ENCODE measurements around the gene ATP11A. TPM values are rescaled to one million over a fixed set of nuclear protein-coding genes. Genes with fewer than 3 reads are reported as not detected.

Gene ATP11A
- total RNA-seq, 2 donors from 2014 or later = 122 to 140 TPM

GRCh38 chr13:112781881-112782361 lies 92.1 kb downstream of the ATP11A start:
- H3K4me1 Mint-ChIP-seq = peaks cover 12% of the 10 kb centered on the region
- Histone ChIP-seq H3K4me3 (ENCODE audit: low read length) (no peak overlapping the region), H3K4me1 (ENCODE audit: control insufficient read depth, insufficient read depth, low read length) (no peaks in the 10 kb centered on the region), H3K9me3 (ENCODE audit: control insufficient read depth, low read length) (peaks cover 6% of the 10 kb centered on the region), H3K36me3 (ENCODE audit: control insufficient read depth, insufficient read depth, low read length) (peaks cover 24% of the 10 kb centered on the region), H3K9ac (ENCODE audit: extremely low read depth, low read length, poor library complexity, severe bottlenecking) (no peak overlapping the region), H3K27ac (ENCODE audit: low read depth, low read length) (no peak overlapping the region), H3K27me3 (ENCODE audit: control insufficient read depth, insufficient read depth, low read length, poor library complexity, severe bottlenecking) (no peaks in the 10 kb centered on the region)
- no peak overlapping the region for H3K27ac Mint-ChIP-seq
- TF ChIP-seq CTCF (conservative IDR thresholded peaks at IDR 0.05) = no peak
- DNase-seq = no peak
- H3K27me3 Mint-ChIP-seq (ENCODE audit: insufficient read depth) = no peaks in the 10 kb centered on the region
- peaks cover 40% of the 10 kb centered on the region for H3K36me3 Mint-ChIP-seq (ENCODE audit: low read depth)
- 94 to 96% methylated on average over 18 to 19 of the region's 19 CpGs for WGBS, 2 experiments (ENCODE audit: insufficient coverage in 1 of 2, insufficient read length in 1 of 2)
- no peak overlapping the region for H3K4me3 Mint-ChIP-seq
- H3K9me3 Mint-ChIP-seq = peaks cover 16% of the 10 kb centered on the region

- Mint-ChIP-seq H3K9me3 (peaks cover 17% of the 10 kb centered on the region), H3K4me3 (no peak overlapping the region), H3K36me3 (ENCODE audit: low read depth) (peaks cover 41% of the 10 kb centered on the region), H3K27me3 (ENCODE audit: insufficient read depth) (no peaks in the 10 kb centered on the region), H3K27ac (no peak overlapping the region), H3K4me1 (peaks cover 12% of the 10 kb centered on the region)
- no peak for TF ChIP-seq CTCF (conservative IDR thresholded peaks at IDR 0.05)
- Histone ChIP-seq H3K4me1 (ENCODE audit: control insufficient read depth, insufficient read depth, low read length) (no peaks in the 10 kb centered on the region), H3K4me3 (ENCODE audit: low read length) (no peak overlapping the region), H3K36me3 (ENCODE audit: control insufficient read depth, insufficient read depth, low read length) (peaks cover 26% of the 10 kb centered on the region), H3K27me3 (ENCODE audit: control insufficient read depth, insufficient read depth, low read length, poor library complexity, severe bottlenecking) (no peaks in the 10 kb centered on the region), H3K9me3 (ENCODE audit: control insufficient read depth, low read length) (peaks cover 11% of the 10 kb centered on the region), H3K9ac (ENCODE audit: extremely low read depth, low read length, poor library complexity, severe bottlenecking) (no peak overlapping the region), H3K27ac (ENCODE audit: low read depth, low read length) (no peak overlapping the region)
- DNase-seq = no peak
- 86 to 92% methylated on average over 13 to 15 of the region's 15 CpGs for WGBS, 2 experiments (ENCODE audit: insufficient coverage in 1 of 2, insufficient read length in 1 of 2)
Measured at GRCh38 chr13:112782429-112783010, 92.7 kb downstream of the ATP11A start.

GRCh38 chr13:112783135-112783977 lies 93.5 kb downstream of the ATP11A start:
- H3K27ac ChIP-seq (ENCODE audit: low read depth, low read length) = peak overlapping the region; percentile 37
- no peaks in the 10 kb centered on the region for H3K27me3 ChIP-seq (ENCODE audit: control insufficient read depth, insufficient read depth, low read length, poor library complexity, severe bottlenecking)
- 95 to 96% methylated on average over 26 to 28 of the region's 28 CpGs for WGBS, 2 experiments (ENCODE audit: insufficient coverage in 1 of 2, insufficient read length in 1 of 2)

More at GRCh38 chr13:112783135-112783977, 93.5 kb downstream of the ATP11A start:
- Mint-ChIP-seq H3K36me3 (ENCODE audit: low read depth) (peaks cover 41% of the 10 kb centered on the region), H3K27me3 (ENCODE audit: insufficient read depth) (no peaks in the 10 kb centered on the region), H3K4me1 (peaks cover 12% of the 10 kb centered on the region), H3K9me3 (peaks cover 20% of the 10 kb centered on the region), H3K27ac (peak overlapping the region; percentile 52), H3K4me3 (no peak overlapping the region)
- Histone ChIP-seq H3K9me3 (ENCODE audit: control insufficient read depth, low read length) (peaks cover 19% of the 10 kb centered on the region), H3K9ac (ENCODE audit: extremely low read depth, low read length, poor library complexity, severe bottlenecking) (no peak overlapping the region), H3K4me1 (ENCODE audit: control insufficient read depth, insufficient read depth, low read length) (no peaks in the 10 kb centered on the region), H3K4me3 (ENCODE audit: low read length) (no peak overlapping the region), H3K36me3 (ENCODE audit: control insufficient read depth, insufficient read depth, low read length) (peaks cover 28% of the 10 kb centered on the region)
- TF ChIP-seq CTCF (conservative IDR thresholded peaks at IDR 0.05) = no peak
- DNase-seq = no peak

Data from endodermal cell (in vitro differentiated cells).